Osteoblast (primary cell): ENCODE measurements around the gene DUSP22. TPM values are rescaled to one million over a fixed set of nuclear protein-coding genes. Genes with fewer than 3 reads are reported as not detected.

Source experiments
- DNase-seq: peaks from one replicate; pipeline ENCODE4 v3.0.0; 2011; ENCODE audit warnings: low spot score, mixed read lengths; ENCODE audit not compliant: insufficient read length; ENCODE audit errors: missing footprints
- H2AFZ ChIP-seq: 2 replicates; pipeline ENCODE4 v1.6.0; 2011; ENCODE audit warnings: mild to moderate bottlenecking, low read length
- H3K27ac ChIP-seq: 2 replicates; pipeline ENCODE4 v1.5.1; 2011; ENCODE audit warnings: mild to moderate bottlenecking, low read depth, low read length, moderate library complexity
- H3K27me3 ChIP-seq: 2 replicates; pipeline ENCODE4 v1.6.0; 2012; ENCODE audit warnings: mild to moderate bottlenecking, control low read depth, inconsistent platforms, low read length, moderate library complexity; ENCODE audit not compliant: insufficient read depth
- H3K36me3 ChIP-seq: 2 replicates; pipeline ENCODE4 v1.5.1; 2011; ENCODE audit warnings: mild to moderate bottlenecking, low read length, control low read depth, moderate library complexity; ENCODE audit not compliant: insufficient read depth
- H3K4me1 ChIP-seq: 2 replicates; pipeline ENCODE4 v1.5.1; 2011; ENCODE audit warnings: mild to moderate bottlenecking, low read length, control low read depth, moderate library complexity; ENCODE audit not compliant: insufficient read depth
- H3K4me2 ChIP-seq: 2 replicates; pipeline ENCODE4 v1.6.0; 2011; ENCODE audit warnings: mild to moderate bottlenecking, low read length; ENCODE audit not compliant: insufficient read depth
- H3K4me3 ChIP-seq: fragments of 200-600 bp; sonication (generic); 3 replicates; pipeline ENCODE4 v1.5.1; 2012; ENCODE audit warnings: mild to moderate bottlenecking, low read length, inconsistent platforms; ENCODE audit not compliant: insufficient read depth
- H3K79me2 ChIP-seq: 2 replicates; pipeline ENCODE4 v1.6.0; 2012; ENCODE audit warnings: mild to moderate bottlenecking, low read length, control low read depth, inconsistent platforms; ENCODE audit not compliant: insufficient read depth
- H3K9me3 ChIP-seq: 2 replicates; pipeline ENCODE4 v1.5.1; 2011; ENCODE audit warnings: low read depth, low read length, control low read depth
- H4K20me1 ChIP-seq: 2 replicates; pipeline ENCODE4 v1.6.0; 2012; ENCODE audit warnings: mild to moderate bottlenecking, low read length, control low read depth; ENCODE audit not compliant: insufficient read depth
- total RNA-seq: library from RNA; depleted of rRNA; stranded (reverse); fragments of >200 nt; gene quantifications from 2 replicates; pipeline ENCODE4 v1.2.3, GENCODE V29; 2012
- TF ChIP-seq, protein P1 (sequence below): IDR thresholded peaks from 2 replicates; pipeline ENCODE4 v1.5.1; 2011; ENCODE audit warnings: mild to moderate bottlenecking, low read depth, low read length, moderate library complexity; ENCODE audit errors: extremely low read depth

DUSP22 gene
- total RNA-seq, 1 donor, result 18.1 TPM

DNA sequence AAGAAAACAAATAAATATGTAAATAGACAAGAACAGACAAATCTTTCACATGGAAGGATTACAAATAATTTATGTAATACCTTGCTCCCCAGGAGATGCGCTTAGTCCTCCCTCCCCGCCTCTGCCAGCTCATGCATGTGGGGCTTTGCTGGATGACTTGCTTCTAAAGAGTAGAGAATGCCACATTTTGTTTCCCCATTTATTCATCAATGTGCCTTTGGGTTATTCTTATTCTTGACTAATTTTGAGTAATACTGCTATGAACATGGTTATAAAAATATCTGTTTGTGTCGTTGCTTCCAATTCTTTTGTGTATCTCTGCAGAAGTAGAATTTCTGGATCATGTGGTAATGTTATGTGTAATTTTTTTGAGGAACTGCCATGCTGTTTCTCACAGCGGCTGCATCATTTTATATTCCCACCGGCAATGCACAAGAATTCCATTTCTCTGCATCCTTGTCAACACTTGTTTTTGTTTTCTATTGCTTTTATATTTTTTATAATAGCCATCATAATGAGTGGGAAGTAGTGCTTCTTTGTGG, 23.8 kb upstream of the DUSP22 start:
- Histone ChIP-seq H3K4me1 (no peaks in the 10 kb centered on the region), H3K36me3 (no peaks in the 10 kb centered on the region), H3K4me2 (no peak overlapping the region), H3K4me3 (no peak overlapping the region), H2AFZ (no peak overlapping the region), H4K20me1 (no peaks in the 10 kb centered on the region), H3K9me3 (no peaks in the 10 kb centered on the region), H3K79me2 (no peaks in the 10 kb centered on the region), H3K27me3 (no peaks in the 10 kb centered on the region), H3K27ac (no peak overlapping the region)
- no peak for DNase-seq
- TF ChIP-seq, protein P1, sequence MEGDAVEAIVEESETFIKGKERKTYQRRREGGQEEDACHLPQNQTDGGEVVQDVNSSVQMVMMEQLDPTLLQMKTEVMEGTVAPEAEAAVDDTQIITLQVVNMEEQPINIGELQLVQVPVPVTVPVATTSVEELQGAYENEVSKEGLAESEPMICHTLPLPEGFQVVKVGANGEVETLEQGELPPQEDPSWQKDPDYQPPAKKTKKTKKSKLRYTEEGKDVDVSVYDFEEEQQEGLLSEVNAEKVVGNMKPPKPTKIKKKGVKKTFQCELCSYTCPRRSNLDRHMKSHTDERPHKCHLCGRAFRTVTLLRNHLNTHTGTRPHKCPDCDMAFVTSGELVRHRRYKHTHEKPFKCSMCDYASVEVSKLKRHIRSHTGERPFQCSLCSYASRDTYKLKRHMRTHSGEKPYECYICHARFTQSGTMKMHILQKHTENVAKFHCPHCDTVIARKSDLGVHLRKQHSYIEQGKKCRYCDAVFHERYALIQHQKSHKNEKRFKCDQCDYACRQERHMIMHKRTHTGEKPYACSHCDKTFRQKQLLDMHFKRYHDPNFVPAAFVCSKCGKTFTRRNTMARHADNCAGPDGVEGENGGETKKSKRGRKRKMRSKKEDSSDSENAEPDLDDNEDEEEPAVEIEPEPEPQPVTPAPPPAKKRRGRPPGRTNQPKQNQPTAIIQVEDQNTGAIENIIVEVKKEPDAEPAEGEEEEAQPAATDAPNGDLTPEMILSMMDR, result no peak

- Histone ChIP-seq H3K9me3 (no peaks in the 10 kb centered on the region), H3K27ac (no peak overlapping the region), H3K4me1 (no peaks in the 10 kb centered on the region), H3K36me3 (no peaks in the 10 kb centered on the region), H4K20me1 (no peaks in the 10 kb centered on the region), H3K79me2 (no peaks in the 10 kb centered on the region), H3K4me2 (no peak overlapping the region), H3K4me3 (no peak overlapping the region), H2AFZ (no peak overlapping the region), H3K27me3 (no peaks in the 10 kb centered on the region)
- TF ChIP-seq, protein P1, result no peak
- DNase-seq, result no peak
Observed at GRCh38 chr6:273551-274058, 18.7 kb upstream of the DUSP22 start.

DNA sequence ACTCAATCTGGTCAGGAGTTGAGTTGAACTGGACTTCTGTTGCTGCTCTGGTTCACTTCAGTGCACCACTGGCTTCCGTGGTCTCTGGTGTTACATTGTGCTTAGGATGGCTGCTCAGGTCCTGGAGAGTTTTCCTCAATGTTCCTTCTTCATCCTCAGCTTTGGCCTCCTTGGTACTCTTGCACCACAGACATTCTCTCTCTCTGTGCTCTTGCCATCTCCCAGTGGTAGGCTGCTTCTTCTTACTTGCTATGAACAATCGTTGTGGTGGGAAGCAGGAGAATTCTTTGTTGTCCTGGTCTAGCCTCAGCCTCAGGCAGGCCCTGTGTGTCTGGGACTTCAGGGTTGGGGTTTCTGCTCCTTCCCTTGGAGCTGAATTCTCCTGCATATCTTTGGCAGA, 14.5 kb upstream of the DUSP22 start:
- Histone ChIP-seq H3K4me1 (no peaks in the 10 kb centered on the region), H3K9me3 (no peaks in the 10 kb centered on the region), H3K4me2 (no peak overlapping the region), H4K20me1 (no peaks in the 10 kb centered on the region), H3K79me2 (no peaks in the 10 kb centered on the region), H3K36me3 (no peaks in the 10 kb centered on the region), H3K27me3 (no peaks in the 10 kb centered on the region), H3K27ac (no peak overlapping the region), H3K4me3 (no peak overlapping the region), H2AFZ (no peak overlapping the region)
- TF ChIP-seq, protein P1, result no peak
- no peak for DNase-seq

GRCh38 chr6:278494-278893, 13.8 kb upstream of the DUSP22 start:
- TF ChIP-seq, protein P1, result no peak

More at GRCh38 chr6:278494-278893, 13.8 kb upstream of the DUSP22 start:
- Histone ChIP-seq H4K20me1 (no peaks in the 10 kb centered on the region), H2AFZ (no peak overlapping the region), H3K27ac (no peak overlapping the region), H3K9me3 (no peaks in the 10 kb centered on the region), H3K4me3 (no peak overlapping the region), H3K4me2 (no peak overlapping the region), H3K79me2 (no peaks in the 10 kb centered on the region), H3K4me1 (no peaks in the 10 kb centered on the region), H3K36me3 (no peaks in the 10 kb centered on the region), H3K27me3 (no peaks in the 10 kb centered on the region)
- no peak for DNase-seq
